Neural cell (in vitro differentiated cells): ENCODE measurements around the gene COBLL1. TPM values are rescaled to one million over a fixed set of nuclear protein-coding genes. Genes with fewer than 3 reads are reported as not detected.

Experiments
- H2AFZ ChIP-seq: fragments of 200-600, 300-800 bp; sonication (generic), shearing (Covaris generic); 2 replicates; pipeline ENCODE4 v1.6.0; 2014; ENCODE audit warnings: low read depth, mild to moderate bottlenecking, antibody characterized with exemption, low read length, moderate library complexity
- H3F3A ChIP-seq: fragments of 200-600 bp; shearing (Covaris generic); 2 replicates; pipeline ENCODE4 v1.6.1; 2016; ENCODE audit warnings: mild to moderate bottlenecking, moderate library complexity, mixed read lengths, antibody characterized with exemption, low read length; ENCODE audit not compliant: insufficient read depth, poor library complexity, severe bottlenecking
- H3K27ac ChIP-seq: fragments of 200-600, 300-800 bp; sonication (generic), shearing (Covaris generic); 2 replicates; pipeline ENCODE4 v1.5.1; 2014; ENCODE audit warnings: mild to moderate bottlenecking, low read length, moderate library complexity
- H3K27me3 ChIP-seq: fragments of 300-800, 200-600 bp; sonication (generic), shearing (Covaris generic); 2 replicates; pipeline ENCODE4 v1.6.0; 2014; ENCODE audit warnings: mild to moderate bottlenecking, low read depth, low read length, moderate library complexity; ENCODE audit not compliant: insufficient read depth
- H3K36me3 ChIP-seq: fragments of 300-800, 200-600 bp; sonication (generic), shearing (Covaris generic); 2 replicates; pipeline ENCODE4 v1.5.1; 2014; ENCODE audit warnings: mild to moderate bottlenecking, antibody characterized with exemption, low read length, moderate library complexity; ENCODE audit not compliant: insufficient read depth
- H3K4me2 ChIP-seq: fragments of 300-800, 200-600 bp; sonication (generic), shearing (Covaris generic); 2 replicates; pipeline ENCODE4 v1.6.0; 2014; ENCODE audit warnings: mild to moderate bottlenecking, low read length
- H3K4me3 ChIP-seq: fragments of 300-800, 200-600 bp; sonication (generic), shearing (Covaris generic); 2 replicates; pipeline ENCODE4 v1.5.1; 2014; ENCODE audit warnings: mild to moderate bottlenecking, low read length, moderate library complexity
- H3K79me2 ChIP-seq: fragments of 200-600 bp; shearing (Covaris generic); replicated peaks from 2 replicates; pipeline ENCODE4 v1.6.0; 2014; ENCODE audit warnings: mild to moderate bottlenecking, low read length, moderate library complexity; ENCODE audit not compliant: insufficient read depth
- H3K9ac ChIP-seq: fragments of 300-800, 200-600 bp; sonication (generic), shearing (Covaris generic); 2 replicates; pipeline ENCODE4 v1.6.1; 2016; ENCODE audit warnings: mild to moderate bottlenecking, low read length, mixed read lengths
- H3K9me2 ChIP-seq: fragments of 200-600 bp; shearing (Covaris generic); 2 replicates; pipeline ENCODE4 v1.6.1; 2016; ENCODE audit warnings: mild to moderate bottlenecking, low read length, mixed read lengths; ENCODE audit not compliant: insufficient read depth
- H3K9me3 ChIP-seq: fragments of 200-600, 300-800 bp; sonication (generic), shearing (Covaris generic); 2 replicates; pipeline ENCODE4 v1.6.1; 2016; ENCODE audit warnings: mild to moderate bottlenecking, mixed run types, low read length, moderate library complexity, mixed read lengths
- H4K20me1 ChIP-seq: fragments of 200-600 bp; shearing (Covaris generic); 2 replicates; pipeline ENCODE4 v1.6.1; 2016; ENCODE audit warnings: mild to moderate bottlenecking, mixed run types; ENCODE audit not compliant: insufficient read depth
- EP300 ChIP-seq: fragments of 450-650 bp; conservative IDR thresholded peaks from 2 replicates; pipeline ENCODE4 v1.6.1; 2014; ENCODE audit warnings: antibody characterized with exemption, mild to moderate bottlenecking, moderate library complexity; ENCODE audit not compliant: poor library complexity, severe bottlenecking
- EZH2 ChIP-seq: fragments of 200-600, 300-800 bp; shearing (Covaris generic), sonication (generic); IDR thresholded peaks from 2 replicates; pipeline ENCODE4 v1.6.1; 2014; ENCODE audit warnings: antibody characterized with exemption, low read length, borderline replicate concordance, mild to moderate bottlenecking; ENCODE audit not compliant: insufficient read depth, poor library complexity, severe bottlenecking
- MXI1 ChIP-seq: fragments of 450-650 bp; conservative IDR thresholded peaks from 2 replicates; pipeline ENCODE4 v1.6.1; 2014; ENCODE audit warnings: antibody characterized with exemption, mild to moderate bottlenecking; ENCODE audit not compliant: poor library complexity, severe bottlenecking
- POLR2AphosphoS5 ChIP-seq: IDR thresholded peaks from 2 replicates; pipeline ENCODE4 v1.6.1; 2012
- RAD21 ChIP-seq: fragments of 450-650 bp; conservative IDR thresholded peaks from 2 replicates; pipeline ENCODE4 v1.6.1; 2014; ENCODE audit warnings: antibody characterized with exemption, mild to moderate bottlenecking, moderate library complexity
- SMC3 ChIP-seq: fragments of 450-650 bp; conservative IDR thresholded peaks from 2 replicates; pipeline ENCODE4 v1.6.1; 2014; ENCODE audit warnings: antibody characterized with exemption, mild to moderate bottlenecking, moderate library complexity; ENCODE audit not compliant: poor library complexity
- TAF1 ChIP-seq: IDR thresholded peaks from 2 replicates; pipeline ENCODE4 v1.6.1; 2012; ENCODE audit warnings: low read depth
- polyA plus RNA-seq: library from polyadenylated mRNA; depleted of rRNA; stranded (reverse); fragments of >200 nt; gene quantifications from 2 replicates; pipeline ENCODE4 v1.2.3, GENCODE V29; 2014
- TF ChIP-seq, protein P1 (sequence below): fragments of 450-650 bp; IDR thresholded peaks from 2 replicates; pipeline ENCODE4 v1.5.1; 2014; ENCODE audit warnings: antibody characterized with exemption, mild to moderate bottlenecking, moderate library complexity; ENCODE audit not compliant: poor library complexity, severe bottlenecking
- TF ChIP-seq, protein P2 (sequence below): IDR thresholded peaks from 2 replicates; pipeline ENCODE4 v1.6.1; 2012; ENCODE audit warnings: borderline replicate concordance

The COBLL1 gene
- polyA plus RNA-seq, 1 donor from 2014 or later = 0.11 TPM

DNA sequence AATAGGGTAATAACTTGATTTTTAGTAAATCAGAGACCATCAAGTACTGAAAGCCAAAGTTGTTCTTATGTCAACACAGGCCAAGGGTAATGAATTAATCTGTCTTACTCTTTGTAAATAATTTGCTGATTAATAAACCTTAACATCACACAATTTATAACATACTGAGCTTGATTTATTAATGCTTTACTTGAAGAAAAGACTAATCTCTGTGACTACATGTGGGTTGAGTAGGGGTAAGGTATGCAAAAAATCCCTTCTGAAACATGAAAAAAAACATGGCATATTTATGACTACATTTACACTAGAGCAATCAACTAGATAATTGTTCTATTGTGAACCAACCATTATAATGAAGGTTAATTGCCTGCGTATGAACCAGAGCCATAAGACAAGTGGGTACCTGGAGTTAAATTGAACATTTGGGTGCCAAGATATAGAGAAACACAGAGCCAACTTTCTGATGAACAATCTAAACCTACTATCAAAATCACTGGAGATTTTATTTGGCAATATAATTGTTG, 152.7 kb downstream of the COBLL1 start:
- Histone ChIP-seq H3K9me3 (no peaks in the 10 kb centered on the region), H3K9me2 (no peaks in the 10 kb centered on the region), H3K4me2 (no peak overlapping the region), H2AFZ (no peak overlapping the region), H3K79me2 (no peaks in the 10 kb centered on the region), H3K9ac (no peak overlapping the region), H3K27ac (no peak overlapping the region), H3F3A (no peaks in the 10 kb centered on the region), H3K36me3 (no peaks in the 10 kb centered on the region), H3K4me3 (no peak overlapping the region), H4K20me1 (no peaks in the 10 kb centered on the region), H3K27me3 (no peaks in the 10 kb centered on the region)
- no peak for TF ChIP-seq RAD21
- no peak for TF ChIP-seq MXI1
- TF ChIP-seq, protein P1, sequence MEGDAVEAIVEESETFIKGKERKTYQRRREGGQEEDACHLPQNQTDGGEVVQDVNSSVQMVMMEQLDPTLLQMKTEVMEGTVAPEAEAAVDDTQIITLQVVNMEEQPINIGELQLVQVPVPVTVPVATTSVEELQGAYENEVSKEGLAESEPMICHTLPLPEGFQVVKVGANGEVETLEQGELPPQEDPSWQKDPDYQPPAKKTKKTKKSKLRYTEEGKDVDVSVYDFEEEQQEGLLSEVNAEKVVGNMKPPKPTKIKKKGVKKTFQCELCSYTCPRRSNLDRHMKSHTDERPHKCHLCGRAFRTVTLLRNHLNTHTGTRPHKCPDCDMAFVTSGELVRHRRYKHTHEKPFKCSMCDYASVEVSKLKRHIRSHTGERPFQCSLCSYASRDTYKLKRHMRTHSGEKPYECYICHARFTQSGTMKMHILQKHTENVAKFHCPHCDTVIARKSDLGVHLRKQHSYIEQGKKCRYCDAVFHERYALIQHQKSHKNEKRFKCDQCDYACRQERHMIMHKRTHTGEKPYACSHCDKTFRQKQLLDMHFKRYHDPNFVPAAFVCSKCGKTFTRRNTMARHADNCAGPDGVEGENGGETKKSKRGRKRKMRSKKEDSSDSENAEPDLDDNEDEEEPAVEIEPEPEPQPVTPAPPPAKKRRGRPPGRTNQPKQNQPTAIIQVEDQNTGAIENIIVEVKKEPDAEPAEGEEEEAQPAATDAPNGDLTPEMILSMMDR = no peak
- TF ChIP-seq, protein P2, sequence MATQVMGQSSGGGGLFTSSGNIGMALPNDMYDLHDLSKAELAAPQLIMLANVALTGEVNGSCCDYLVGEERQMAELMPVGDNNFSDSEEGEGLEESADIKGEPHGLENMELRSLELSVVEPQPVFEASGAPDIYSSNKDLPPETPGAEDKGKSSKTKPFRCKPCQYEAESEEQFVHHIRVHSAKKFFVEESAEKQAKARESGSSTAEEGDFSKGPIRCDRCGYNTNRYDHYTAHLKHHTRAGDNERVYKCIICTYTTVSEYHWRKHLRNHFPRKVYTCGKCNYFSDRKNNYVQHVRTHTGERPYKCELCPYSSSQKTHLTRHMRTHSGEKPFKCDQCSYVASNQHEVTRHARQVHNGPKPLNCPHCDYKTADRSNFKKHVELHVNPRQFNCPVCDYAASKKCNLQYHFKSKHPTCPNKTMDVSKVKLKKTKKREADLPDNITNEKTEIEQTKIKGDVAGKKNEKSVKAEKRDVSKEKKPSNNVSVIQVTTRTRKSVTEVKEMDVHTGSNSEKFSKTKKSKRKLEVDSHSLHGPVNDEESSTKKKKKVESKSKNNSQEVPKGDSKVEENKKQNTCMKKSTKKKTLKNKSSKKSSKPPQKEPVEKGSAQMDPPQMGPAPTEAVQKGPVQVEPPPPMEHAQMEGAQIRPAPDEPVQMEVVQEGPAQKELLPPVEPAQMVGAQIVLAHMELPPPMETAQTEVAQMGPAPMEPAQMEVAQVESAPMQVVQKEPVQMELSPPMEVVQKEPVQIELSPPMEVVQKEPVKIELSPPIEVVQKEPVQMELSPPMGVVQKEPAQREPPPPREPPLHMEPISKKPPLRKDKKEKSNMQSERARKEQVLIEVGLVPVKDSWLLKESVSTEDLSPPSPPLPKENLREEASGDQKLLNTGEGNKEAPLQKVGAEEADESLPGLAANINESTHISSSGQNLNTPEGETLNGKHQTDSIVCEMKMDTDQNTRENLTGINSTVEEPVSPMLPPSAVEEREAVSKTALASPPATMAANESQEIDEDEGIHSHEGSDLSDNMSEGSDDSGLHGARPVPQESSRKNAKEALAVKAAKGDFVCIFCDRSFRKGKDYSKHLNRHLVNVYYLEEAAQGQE = no peak
- TF ChIP-seq POLR2AphosphoS5 = no peak
- TF ChIP-seq EP300 = no peak
- no peak for TF ChIP-seq SMC3
- no peak for TF ChIP-seq EZH2
- TF ChIP-seq TAF1 = no peak

DNA sequence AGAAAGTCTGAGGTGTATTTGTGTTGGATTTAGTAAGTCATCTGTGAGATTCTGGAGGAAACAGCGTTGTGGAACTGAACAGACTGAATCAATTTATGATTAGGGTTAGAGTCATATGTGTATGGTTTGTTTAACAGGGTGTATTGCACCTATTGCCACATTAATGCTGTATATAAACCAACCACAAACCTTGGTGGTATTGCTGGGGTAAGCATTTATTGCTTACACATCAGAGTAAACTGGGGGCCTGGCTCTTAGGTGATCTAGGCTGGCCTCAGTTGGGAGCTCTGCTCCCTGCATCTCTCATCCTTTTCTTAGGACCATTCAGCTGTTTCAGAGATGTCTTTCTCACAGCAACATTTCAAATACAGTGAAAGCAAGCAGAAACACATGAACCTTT, 160.6 kb downstream of the COBLL1 start:
- H3K36me3 ChIP-seq = no peaks in the 10 kb centered on the region
- no peaks in the 10 kb centered on the region for H3K9me2 ChIP-seq
- H2AFZ ChIP-seq = no peak overlapping the region
- H3K27me3 ChIP-seq = no peaks in the 10 kb centered on the region
- no peaks in the 10 kb centered on the region for H3F3A ChIP-seq
- H3K27ac ChIP-seq = no peak overlapping the region
- no peak for TF ChIP-seq RAD21
- TF ChIP-seq TAF1 = no peak
- no peak for TF ChIP-seq EP300
- no peak overlapping the region for H3K4me3 ChIP-seq
- H4K20me1 ChIP-seq = no peaks in the 10 kb centered on the region
- H3K4me2 ChIP-seq = no peak overlapping the region
- H3K9me3 ChIP-seq = no peaks in the 10 kb centered on the region
- H3K79me2 ChIP-seq = no peaks in the 10 kb centered on the region
- H3K9ac ChIP-seq = no peak overlapping the region
